Lung (tissue), 12 donors: Measurements from ENCODE around the gene KIAA0930. TPM values are rescaled to one million over a fixed set of nuclear protein-coding genes. Genes with fewer than 3 reads are reported as not detected.

ENCODE experiments used
- ATAC-seq: fragments of 200-7000 bp; cut with Tn5 transposase; one replicate; pipeline ENCODE4 v1.9.1; 2020; ENCODE audit warnings: moderate number of reproducible peaks; ENCODE audit not compliant: insufficient read depth, low FRiP score
- DNase-seq, 3 donors: peaks; one replicate each; pipeline ENCODE4 v3.0.0-alpha.2; 2013 to 2017
- H3K27ac ChIP-seq, 2 donors: one replicate each; pipeline ENCODE4 v1.5.1; 2013; ENCODE audit warnings: mild to moderate bottlenecking in 2 of 2, moderate library complexity in 2 of 2, control low read depth in 1 of 2, inconsistent platforms in 1 of 2, low read depth in 1 of 2, low read length in 1 of 2
- H3K27me3 ChIP-seq, 3 donors: one replicate each; pipeline ENCODE4 v1.5.1; 2013; ENCODE audit warnings: low read length in 2 of 3; ENCODE audit not compliant: control insufficient read depth in 3 of 3, insufficient read depth in 3 of 3
- H3K36me3 ChIP-seq, 4 donors: one replicate each; pipeline ENCODE4 v1.5.1; 2013; ENCODE audit warnings: low read length in 4 of 4, mild to moderate bottlenecking in 1 of 4, moderate library complexity in 1 of 4; ENCODE audit not compliant: control insufficient read depth in 4 of 4, insufficient read depth in 4 of 4
- H3K4me1 ChIP-seq, 5 donors: one replicate each; pipeline ENCODE4 v1.5.1; 2013; ENCODE audit warnings: low read length in 5 of 5, mild to moderate bottlenecking in 2 of 5, moderate library complexity in 1 of 5; ENCODE audit not compliant: control insufficient read depth in 5 of 5, insufficient read depth in 5 of 5
- H3K4me3 ChIP-seq: one replicate; pipeline ENCODE4 v1.5.1; 2013; ENCODE audit warnings: mild to moderate bottlenecking, control low read depth, moderate library complexity
- H3K9ac ChIP-seq, 2 donors: one replicate each; pipeline ENCODE4 v1.5.1; 2013; ENCODE audit warnings: low read length in 2 of 2, control low read depth in 1 of 2; ENCODE audit not compliant: insufficient read depth in 1 of 2
- H3K9me3 ChIP-seq, 4 donors: one replicate each; pipeline ENCODE4 v1.5.1; 2013; ENCODE audit warnings: low read length in 3 of 4, mild to moderate bottlenecking in 1 of 4, moderate library complexity in 1 of 4; ENCODE audit not compliant: control insufficient read depth in 4 of 4, insufficient read depth in 3 of 4
- WGBS, 2 donors: extraction: QIAGEN DNeasy Blood & Tissue Kit; methylation state at CpG; one replicate each; pipeline ENCODE4 v1.1.7; 2013; 5-methylcytosine and 5-hydroxymethylcytosine counted together
- polyA plus RNA-seq, 2 donors: library from polyadenylated mRNA; stranded (reverse); fragments of 200-250 nt; gene quantifications; one replicate each; pipeline ENCODE4 v1.2.1, GENCODE V29; 2013
- total RNA-seq, 2 donors: library from RNA; depleted of rRNA in 1 of 2; stranded (reverse); fragments of >200 nt in 1 of 2; gene quantifications; one replicate each; pipeline ENCODE4 v1.2.1, GENCODE V29; 2014 to 2021
- TF ChIP-seq, protein P1 (sequence below): IDR thresholded peaks from 2 replicates; pipeline ENCODE4 v1.5.1; 2012; ENCODE audit warnings: mild to moderate bottlenecking; ENCODE audit errors: control extremely low read depth, extremely low read depth
- donor health status: control.
- donor health status: control.
- donor health status: Bipolar disorder and iron deficiency.
- donor health status: healthy.
- donor health status: DM: yes; HTN: yes; CAD: no.

The KIAA0930 gene
- total and polyA plus RNA-seq, 4 donors: 25.9 to 67.3 (median 57.3) TPM

DNA sequence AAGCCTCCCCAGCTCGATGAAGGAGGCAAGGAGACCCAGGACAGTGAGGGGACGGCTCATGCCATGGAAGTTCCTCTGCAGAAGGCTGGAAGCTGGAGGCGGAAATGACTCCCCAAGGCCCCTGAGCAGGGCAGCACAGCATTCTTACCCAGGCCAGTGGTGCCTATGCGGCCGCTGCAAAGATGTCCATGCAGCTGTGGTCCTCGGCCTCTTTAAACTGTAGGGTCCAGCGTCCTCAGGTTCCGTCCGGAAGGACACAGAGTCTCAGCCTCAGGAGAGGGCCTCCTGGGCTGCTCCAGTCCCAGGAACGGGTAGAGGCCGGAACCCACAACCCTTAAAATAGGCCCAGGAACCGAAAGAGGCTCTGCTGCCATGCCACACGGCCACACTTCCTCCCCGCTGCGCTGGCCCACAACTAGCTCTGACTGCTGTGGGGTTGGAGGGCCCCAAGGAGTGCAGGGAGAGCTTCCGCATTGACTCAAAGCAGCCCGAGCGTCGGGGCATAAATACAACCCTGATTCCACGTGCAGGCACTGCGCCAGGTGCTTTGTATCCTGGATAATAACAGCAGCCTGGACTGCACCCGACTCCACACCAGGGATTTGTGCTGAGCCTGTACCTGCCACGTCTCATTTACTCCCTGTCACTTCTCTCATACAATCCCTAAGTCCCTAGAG is 5.5 kb downstream of the KIAA0930 start:
- Histone ChIP-seq H3K4me1 (peaks cover 0 to 11% (median 7%) of the 10 kb centered on the region in 5 donors), H3K9ac (no peak overlapping the region), H3K27me3 (no peaks in the 10 kb centered on the region), H3K9me3 (no peaks in the 10 kb centered on the region), H3K27ac (peak overlapping the region in 1 of 2 donors; percentile 42), H3K36me3 (peaks cover 0 to 16% (median 0%) of the 10 kb centered on the region in 4 donors), H3K4me3 (no peak overlapping the region)
- TF ChIP-seq, protein P1, sequence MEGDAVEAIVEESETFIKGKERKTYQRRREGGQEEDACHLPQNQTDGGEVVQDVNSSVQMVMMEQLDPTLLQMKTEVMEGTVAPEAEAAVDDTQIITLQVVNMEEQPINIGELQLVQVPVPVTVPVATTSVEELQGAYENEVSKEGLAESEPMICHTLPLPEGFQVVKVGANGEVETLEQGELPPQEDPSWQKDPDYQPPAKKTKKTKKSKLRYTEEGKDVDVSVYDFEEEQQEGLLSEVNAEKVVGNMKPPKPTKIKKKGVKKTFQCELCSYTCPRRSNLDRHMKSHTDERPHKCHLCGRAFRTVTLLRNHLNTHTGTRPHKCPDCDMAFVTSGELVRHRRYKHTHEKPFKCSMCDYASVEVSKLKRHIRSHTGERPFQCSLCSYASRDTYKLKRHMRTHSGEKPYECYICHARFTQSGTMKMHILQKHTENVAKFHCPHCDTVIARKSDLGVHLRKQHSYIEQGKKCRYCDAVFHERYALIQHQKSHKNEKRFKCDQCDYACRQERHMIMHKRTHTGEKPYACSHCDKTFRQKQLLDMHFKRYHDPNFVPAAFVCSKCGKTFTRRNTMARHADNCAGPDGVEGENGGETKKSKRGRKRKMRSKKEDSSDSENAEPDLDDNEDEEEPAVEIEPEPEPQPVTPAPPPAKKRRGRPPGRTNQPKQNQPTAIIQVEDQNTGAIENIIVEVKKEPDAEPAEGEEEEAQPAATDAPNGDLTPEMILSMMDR: no peak
- DNase-seq (no peak), ATAC-seq (no peak)
- 29 to 68% methylated on average over 23 of the region's 23 CpGs for WGBS, 2 donors

DNA sequence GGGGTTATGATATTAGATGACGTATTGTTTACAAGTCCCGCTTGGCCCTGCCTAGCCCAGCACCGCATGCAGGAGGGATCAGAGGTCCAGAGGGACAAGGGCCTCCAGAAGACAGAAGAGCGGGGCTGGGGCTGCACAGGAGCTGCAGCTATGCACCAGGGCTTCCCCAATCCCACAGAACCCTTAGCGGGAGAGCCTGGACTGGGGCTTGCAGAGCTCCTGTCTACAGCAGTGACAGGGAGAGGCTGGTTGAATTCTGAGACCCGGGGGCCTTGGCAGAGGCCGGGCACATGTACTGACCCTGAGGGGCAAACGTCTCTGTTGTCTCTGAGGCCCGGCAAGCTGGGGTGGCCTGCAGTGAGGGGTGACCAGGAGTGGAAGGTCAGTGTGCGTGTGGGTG is 6.9 kb downstream of the KIAA0930 start:
- Histone ChIP-seq H3K4me3 (no peak overlapping the region), H3K27ac (peak overlapping the region in 1 of 2 donors; percentile 69), H3K9ac (no peak overlapping the region), H3K4me1 (peaks cover 0 to 4% (median 0%) of the 10 kb centered on the region in 5 donors), H3K36me3 (peaks cover 0 to 16% (median 0%) of the 10 kb centered on the region in 4 donors), H3K9me3 (no peaks in the 10 kb centered on the region), H3K27me3 (no peaks in the 10 kb centered on the region)
- no peak for DNase-seq
- TF ChIP-seq, protein P1: no peak
- no peak for ATAC-seq
- WGBS, 2 donors: 82 to 93% methylated on average over 10 of the region's 10 CpGs

DNA sequence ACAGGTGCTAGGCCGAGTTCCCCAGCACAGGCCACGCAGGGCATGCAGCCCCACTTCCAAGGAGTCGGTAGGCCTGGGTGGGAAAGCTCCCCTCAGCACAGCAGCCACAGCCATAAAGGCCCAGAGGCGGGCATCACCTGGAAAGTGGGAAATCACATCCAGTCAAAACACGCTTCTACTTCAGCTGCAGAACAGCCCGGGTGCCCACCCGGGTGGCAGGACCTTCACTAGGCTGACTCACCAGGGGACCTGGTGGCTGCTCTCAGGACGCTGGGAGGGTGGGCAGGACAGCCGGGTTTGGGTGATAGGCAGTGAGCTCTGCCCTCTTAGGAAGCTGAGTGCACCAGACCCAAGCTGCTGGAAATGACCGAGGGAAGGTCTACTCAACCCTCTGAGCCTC is 7.3 kb downstream of the KIAA0930 start:
- Histone ChIP-seq H3K4me1 (peaks cover 0 to 4% (median 0%) of the 10 kb centered on the region in 5 donors), H3K9ac (no peak overlapping the region), H3K27me3 (no peaks in the 10 kb centered on the region), H3K27ac (no peak overlapping the region), H3K9me3 (no peaks in the 10 kb centered on the region), H3K36me3 (peaks cover 0 to 16% (median 0%) of the 10 kb centered on the region in 4 donors), H3K4me3 (no peak overlapping the region)
- DNase-seq (no peak), ATAC-seq (no peak)
- TF ChIP-seq, protein P1: no peak
- 91 to 93% methylated on average over 10 of the region's 10 CpGs for WGBS, 2 donors
